CD4-positive, alpha-beta T cell treated with Interferon gamma for 1 hour (primary cell): ENCODE results near the gene MTOR.
"Not testable (repeated sequence)": the region's sequence is repeated elsewhere in the genome, so short reads cannot be mapped to it uniquely, and the experiment has no call there.

ENCODE experiments used
- DNase-seq: peaks from one replicate; pipeline ENCODE4 v3.0.0-alpha.2; 2020

Gene MTOR

DNA sequence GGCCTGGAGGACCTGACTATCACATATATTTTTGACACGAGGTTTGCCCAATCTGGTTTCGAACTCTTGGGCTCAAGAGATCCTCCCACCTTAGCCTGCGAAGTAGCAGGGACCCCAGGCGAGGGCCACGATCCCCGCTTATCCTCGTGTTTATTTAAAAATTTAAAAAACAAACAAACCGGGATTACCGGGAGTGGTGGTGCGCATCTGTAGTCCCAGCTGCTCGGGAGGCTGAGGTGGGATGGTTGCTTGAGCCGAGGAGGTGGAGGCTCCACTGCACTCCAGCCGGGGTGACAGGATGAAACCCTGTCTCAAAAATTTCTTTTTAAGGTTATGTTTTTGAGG, 162.2 kb downstream of the MTOR start:
- no peak for DNase-seq

GRCh38 chr1:11099310-11100148, 162.8 kb downstream of the MTOR start, which contains the start of gene EXOSC10:
EXOSC10 (minus strand) TSS chr1:11099869; CDS start chr1:11099831, 38 bp downstream.
- peak; percentile 92 for DNase-seq

DNA sequence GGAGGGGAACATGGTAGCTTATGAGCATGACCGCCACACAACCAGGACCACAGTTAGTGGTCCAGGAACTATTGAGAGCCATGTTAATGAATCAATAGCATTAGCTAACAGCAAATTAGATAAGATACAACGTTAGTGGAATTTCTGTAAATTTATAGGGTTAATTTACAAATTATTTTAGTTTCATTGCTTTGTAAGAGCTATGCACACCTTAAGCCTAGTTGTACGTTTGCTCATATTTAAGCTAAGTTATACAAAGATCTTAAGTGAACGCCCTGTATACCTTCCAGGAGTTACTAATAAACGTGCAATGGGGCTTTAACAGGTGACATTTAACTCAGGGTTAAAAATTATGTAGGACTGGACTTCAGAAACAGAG, 163.4 kb downstream of the MTOR start:
- DNase-seq: no peak

GRCh38 chr1:11083784-11084183, 178.6 kb downstream of the MTOR start:
- not testable (repeated sequence) for DNase-seq

DNA sequence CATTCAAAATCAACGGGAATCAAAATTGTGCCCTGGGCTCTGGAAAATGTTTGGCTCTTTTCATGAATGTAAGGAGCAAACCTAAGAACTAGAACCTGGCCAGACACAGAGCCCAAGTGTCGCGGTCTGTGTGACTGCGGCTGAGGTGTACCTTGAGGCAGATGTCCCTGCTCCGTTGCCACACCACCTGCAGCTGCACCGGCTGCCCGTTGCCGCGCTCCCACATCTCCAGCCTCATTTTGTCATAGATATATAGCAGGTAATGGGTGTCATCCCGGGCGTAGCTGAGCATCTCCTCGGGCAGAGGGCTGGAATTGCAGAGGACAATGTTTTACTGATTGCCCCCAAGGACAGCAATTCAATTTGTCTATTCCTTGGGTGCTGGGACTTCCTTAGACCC, 181.4 kb downstream of the MTOR start:
- DNase-seq: no peak

DNA sequence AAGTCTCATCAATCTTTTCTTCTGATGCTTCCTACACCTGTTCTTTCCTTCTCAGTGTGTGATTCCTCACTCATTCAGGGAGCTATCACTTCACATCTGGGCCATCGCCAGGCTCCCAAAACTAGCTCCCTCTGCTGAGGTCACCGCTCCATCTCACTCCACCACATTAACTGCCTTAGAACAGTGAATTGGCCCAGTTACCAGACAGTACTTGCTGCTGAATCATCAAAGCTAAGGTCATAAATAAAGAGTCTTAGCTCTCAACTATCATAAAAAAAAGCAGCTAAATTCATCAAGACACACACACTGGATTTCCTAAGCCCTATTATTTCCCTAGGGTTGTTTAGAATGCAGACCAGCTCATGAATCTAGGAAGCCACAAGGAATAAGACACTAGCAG, 183.7 kb downstream of the MTOR start:
- no peak for DNase-seq

- DNase-seq: not testable (repeated sequence)
Measured at GRCh38 chr1:11073398-11073797, 189.0 kb downstream of the MTOR start.

DNA sequence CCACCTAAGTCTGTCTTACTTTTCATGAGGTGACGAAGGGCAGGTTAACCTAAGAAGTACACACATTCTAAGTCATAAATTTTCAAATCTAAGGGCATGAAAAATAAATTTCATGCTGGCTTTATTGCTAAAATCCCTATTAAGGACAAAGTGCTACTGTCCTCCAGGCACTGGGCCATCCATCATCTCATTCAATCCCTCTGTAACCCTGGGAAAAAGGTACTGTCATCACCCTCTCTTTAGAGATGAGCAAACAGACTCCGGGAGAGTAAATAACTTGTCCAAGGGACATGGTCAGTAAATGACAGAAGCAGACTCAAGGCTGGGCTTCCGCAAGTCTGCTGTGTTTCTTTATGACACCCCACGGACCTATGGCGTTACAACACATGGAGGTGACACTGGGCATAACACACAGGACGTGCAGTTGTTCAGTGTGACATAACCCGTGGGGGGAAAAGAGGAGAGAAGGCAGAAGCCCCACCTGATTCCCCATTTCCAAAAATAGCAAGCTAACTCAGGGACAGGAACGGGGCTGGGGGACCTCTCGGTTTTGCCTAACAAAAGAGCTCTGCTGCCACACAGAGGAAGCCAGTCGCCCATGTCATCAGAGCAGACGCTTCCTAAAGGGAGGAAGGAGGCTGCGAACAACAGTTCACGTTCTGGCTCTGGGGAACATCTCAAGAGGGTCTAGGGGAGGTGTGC, 190.0 kb downstream of the MTOR start:
- no peak for DNase-seq

- no peak for DNase-seq
Measured at GRCh38 chr1:11071463-11072215, 190.7 kb downstream of the MTOR start.

DNA sequence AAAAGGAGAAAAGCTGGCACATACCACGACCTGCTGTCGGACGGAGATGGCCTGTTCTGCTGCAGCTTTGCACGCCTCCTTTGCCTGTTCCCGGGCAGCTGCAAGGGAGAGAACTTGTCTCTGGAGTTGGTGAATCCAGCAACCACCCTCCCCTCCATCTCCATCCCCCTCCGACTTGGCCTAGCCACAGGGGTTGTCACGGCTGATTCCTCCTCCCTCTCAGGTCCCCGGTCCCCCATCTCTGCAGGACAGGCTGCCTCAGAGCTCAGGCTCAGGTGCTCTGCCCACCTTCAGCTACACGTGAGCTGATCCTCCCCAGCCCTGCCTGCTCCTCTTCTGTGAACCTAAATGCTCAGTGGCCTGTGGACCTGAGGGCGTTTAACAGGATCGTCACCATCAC, 191.5 kb downstream of the MTOR start:
- DNase-seq: no peak

GRCh38 chr1:11068600-11069473, 193.5 kb downstream of the MTOR start:
- no peak for DNase-seq

DNA sequence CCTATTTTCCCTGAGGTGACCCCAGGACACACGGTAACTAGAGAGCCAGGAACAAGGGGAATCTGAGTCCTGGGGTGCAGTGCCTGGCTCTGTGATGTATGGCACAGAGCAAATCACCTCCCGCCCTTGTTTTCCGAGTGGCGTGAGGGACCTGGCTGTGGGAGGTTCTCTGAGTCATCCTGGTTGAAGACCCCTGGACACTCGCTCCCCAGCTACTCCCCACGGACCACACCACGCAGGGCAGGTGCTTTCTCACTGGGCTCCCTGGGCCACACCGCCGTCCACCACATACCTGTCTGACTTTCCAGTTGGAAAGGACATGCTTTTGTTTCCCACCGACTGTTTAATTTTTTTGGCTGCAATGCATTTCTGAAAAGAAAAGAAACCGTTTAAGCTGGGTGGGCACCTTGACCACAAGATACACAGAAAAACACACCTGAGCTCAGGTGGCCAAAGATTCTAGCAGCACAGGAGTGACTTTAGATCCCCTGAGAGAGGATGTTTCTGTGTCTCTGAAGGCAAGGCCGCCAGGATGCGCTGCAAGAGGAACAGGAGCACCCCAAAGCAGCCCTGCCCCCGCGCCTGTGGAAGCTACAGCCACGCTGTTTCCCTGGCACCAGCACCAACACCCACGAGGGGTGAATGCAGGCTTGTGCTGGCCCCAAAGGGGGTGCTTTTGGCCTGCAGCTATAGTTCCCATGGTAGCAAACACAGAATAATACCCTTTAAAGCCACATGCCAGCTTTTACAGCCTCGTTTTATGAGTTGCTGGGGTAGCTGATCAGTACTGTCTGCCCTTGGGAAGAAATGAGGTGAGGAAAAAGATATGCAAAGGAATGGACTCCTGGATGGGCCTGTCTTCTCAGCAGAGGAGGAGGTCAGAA, 194.4 kb downstream of the MTOR start:
- DNase-seq: no peak

DNA sequence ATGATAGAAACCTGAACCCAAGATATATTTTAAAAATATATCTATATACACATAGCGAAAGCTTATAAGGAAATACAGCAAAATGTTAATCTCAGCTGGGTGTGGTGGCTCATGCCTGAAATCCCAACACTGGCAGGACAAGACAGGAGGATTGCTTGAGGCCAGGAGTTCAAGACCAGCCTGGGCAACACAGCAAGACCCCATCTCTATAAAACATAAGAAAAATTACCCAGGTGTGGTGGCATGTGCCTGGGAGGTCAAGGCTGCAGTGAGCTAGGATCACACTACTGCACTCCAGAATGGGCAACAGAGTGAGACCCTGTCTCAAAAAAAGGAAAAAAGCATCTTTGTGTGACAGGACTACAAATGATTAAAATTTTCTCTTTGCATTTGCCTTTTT, 196.6 kb downstream of the MTOR start:
- DNase-seq: no peak

DNA sequence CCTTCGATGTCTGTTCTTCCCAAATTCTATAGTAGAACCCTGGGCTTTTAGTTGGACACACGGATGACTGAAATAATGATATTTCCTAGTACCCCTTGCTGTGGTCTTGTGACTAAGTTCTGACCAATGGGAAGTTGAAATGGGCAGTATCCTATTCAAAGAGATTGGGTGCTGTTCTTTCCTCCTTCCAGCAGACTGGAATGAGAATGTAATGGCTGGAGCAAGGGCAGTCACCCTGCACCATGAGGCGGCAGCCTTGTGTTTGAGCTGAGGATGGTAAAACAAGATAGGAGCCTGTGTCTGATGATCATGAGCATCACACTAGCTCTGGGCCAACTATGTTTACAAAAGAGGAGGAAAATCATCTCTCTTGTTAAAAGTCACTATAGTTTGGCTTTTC, 197.4 kb downstream of the MTOR start:
- DNase-seq: no peak

DNA sequence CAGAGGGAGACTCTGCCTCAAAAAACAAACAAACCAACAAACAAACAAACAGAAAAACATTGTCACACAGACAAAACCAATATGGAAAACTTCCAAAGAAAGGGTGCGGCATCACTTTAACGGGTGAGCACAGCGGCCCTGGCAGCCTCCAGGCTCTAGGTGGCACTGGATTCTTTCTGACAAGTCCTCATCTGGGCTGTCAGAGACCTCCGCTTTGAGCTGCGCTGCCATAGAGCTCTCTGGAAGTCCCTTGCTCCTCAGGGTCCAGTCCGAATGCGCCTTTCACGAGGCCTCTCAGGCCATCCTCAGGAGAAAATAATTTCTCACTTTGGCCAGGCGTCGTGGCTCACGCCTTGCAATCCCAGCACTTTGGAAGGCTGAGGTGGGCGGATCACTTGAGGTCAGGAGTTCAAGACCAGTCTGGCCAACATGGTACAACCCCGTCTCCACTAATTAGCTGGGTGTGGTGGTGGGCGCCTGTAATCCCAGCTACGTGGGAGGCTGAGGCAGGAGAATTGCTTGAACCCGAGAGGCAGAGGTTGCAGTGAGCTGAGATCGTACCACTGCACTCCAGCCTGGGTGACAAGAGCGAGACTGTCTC, 198.3 kb downstream of the MTOR start:
- DNase-seq: not testable (repeated sequence)

DNA sequence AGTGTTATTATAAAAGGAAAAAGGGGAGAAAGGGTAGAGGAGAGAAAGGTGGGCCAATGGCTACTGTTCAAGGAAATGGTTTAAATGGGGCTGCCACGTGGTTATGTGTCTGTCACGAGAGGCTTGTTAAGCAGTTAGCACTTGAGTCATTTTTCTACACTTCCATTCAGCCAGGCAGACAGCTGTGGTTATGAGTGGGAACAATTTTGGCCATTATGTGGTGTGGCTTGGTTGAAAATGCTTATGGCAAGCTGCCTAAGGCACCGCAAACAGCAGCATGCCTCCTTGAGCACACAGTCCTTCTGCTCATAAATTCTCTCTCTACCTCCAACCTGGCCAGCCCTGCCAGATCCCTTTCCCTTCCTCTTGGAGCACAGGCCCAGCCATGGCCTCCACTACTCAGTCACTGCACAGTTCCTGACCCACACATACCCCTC, 199.4 kb downstream of the MTOR start:
- DNase-seq: no peak

DNA sequence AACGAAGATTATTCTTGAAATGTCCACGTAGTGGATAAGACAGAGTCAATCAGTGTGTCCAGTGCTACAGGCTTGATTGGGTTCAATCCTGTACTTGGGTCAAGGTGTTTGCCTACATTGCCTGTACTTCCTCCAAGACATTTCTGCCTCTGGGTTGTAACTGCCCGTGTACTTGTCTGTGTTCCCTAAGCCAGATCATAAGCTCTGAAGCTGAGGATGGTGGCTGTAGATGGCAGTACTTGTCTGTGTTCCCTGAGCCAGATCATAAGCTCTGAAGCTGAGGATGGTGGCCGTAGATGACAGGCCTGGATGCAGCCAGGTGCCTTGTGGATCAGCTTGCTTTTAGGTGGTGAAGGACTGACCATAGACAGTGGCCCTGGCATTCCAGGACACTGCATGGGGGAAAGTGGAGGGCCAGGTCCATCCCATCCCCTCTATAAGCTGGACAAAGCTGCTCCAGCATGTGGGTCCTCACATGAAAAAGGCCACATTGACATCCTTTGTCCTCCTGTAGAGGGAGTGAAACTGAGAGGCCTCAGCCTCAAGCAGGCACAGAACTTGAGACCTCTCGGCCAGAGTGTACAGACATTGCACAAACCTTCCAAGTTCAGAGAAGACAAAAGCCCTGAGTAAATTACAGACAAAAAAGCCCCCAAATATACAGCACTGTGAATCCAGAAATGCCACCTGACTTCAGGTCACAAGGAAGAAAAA, 200.5 kb downstream of the MTOR start:
- DNase-seq: no peak

GRCh38 chr1:11059968-11060830, 202.2 kb downstream of the MTOR start, which contains the start of gene SRM:
SRM (minus strand) TSS chr1:11060018; CDS start chr1:11059943, 75 bp downstream.
- peak; percentile 89 for DNase-seq
